ENCODE results near the gene SMYD3. TPM values are rescaled to one million over a fixed set of nuclear protein-coding genes. Genes with fewer than 3 reads are reported as not detected.

SMYD3 gene
- total and polyA plus RNA-seq, 2 of the 4 experiments (the other 2 are of a cell fraction) = 26.5 to 37.6 TPM

DNA sequence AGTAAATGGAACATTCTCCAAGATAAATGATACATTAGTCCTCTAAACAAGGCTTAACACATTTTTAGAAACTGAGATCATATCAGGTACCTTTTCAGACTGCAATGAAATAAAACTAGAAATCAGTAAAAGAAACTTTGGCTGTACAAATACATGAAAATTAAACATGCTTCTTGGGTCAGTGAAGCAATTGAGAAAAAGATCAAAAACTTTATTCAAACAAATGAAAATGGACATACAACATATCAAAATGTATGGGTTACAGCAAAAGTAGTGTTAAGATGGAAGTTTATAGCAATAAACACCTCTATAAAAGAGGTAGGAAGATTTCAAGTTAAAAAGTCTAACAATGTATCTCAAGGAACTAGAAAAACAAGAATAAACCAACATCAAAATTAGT, 598.5 kb downstream of the SMYD3 start:
- in situ Hi-C loops (cut with MboI; ENCODE audit: low sequenced_read_pairs) (no loop called here), intact Hi-C loops (cut with micrococcal nuclease) (no loop called here), dilution Hi-C loops (cut with HindIII; ENCODE audit: low sequenced_read_pairs, unreplicated experiment) (no loop called here)
- Histone ChIP-seq H3K9ac (ENCODE audit: low read depth, low read length) (no peak overlapping the region), H3K4me3 (ENCODE audit: insufficient read depth, low read depth, low read length) (no peak overlapping the region), H2AK5ac (ENCODE audit: low read depth, low read length) (no peak overlapping the region), H2AFZ (replicated peaks; ENCODE audit: low read length, poor library complexity) (no peak overlapping the region), H3K27me3 (ENCODE audit: control insufficient read depth, insufficient read depth, low read length) (no peaks in the 10 kb centered on the region), H3K23ac (ENCODE audit: low read depth, low read length) (no peak overlapping the region), H4K5ac (ENCODE audit: low read depth, low read length) (no peak overlapping the region), H3K4me2 (ENCODE audit: low read depth, low read length) (no peak overlapping the region), H3K79me1 (ENCODE audit: low read depth in 1 of 2, low read length in 2 of 2) (peaks cover 0 to 2% of the 10 kb centered on the region in 2 experiments; a peak in 1 of 4 replicates), H3K9me1 (ENCODE audit: insufficient read depth, low read length) (no peaks in the 10 kb centered on the region), H3K36me3 (ENCODE audit: control insufficient read depth, insufficient read depth, low read length) (no peaks in the 10 kb centered on the region), H4K91ac (ENCODE audit: insufficient read depth, low read depth, low read length) (no peak overlapping the region), H3K14ac (replicated peaks; ENCODE audit: low read depth, low read length) (no peak overlapping the region), H2BK15ac (ENCODE audit: low read depth, low read length) (no peak overlapping the region), H3K9me3 (ENCODE audit: control insufficient read depth, insufficient read depth, low read length) (no peaks in the 10 kb centered on the region), H3K18ac (ENCODE audit: low read depth, low read length) (no peak overlapping the region), H4K20me1 (ENCODE audit: insufficient read depth, low read length) (no peaks in the 10 kb centered on the region), H2AK9ac (replicated peaks; ENCODE audit: low read depth, low read length, poor library complexity) (no peak overlapping the region), H2BK5ac (ENCODE audit: low read depth, low read length, poor library complexity, severe bottlenecking) (no peak overlapping the region), H4K8ac (ENCODE audit: low read depth in 2 of 2, low read length in 2 of 2) (no peak overlapping the region), H3K56ac (ENCODE audit: extremely low read depth, insufficient read depth, low read length) (no peak overlapping the region), H2BK120ac (ENCODE audit: low read depth, low read length) (no peak overlapping the region), H3K4me1 (ENCODE audit: control insufficient read depth, insufficient read depth, low read length) (no peaks in the 10 kb centered on the region), H3K27ac (ENCODE audit: insufficient read depth, low read length) (no peak overlapping the region), H3K4ac (ENCODE audit: low read depth, low read length) (no peak overlapping the region), H2BK20ac (ENCODE audit: low read depth, low read length) (no peak overlapping the region)
- no peak for ATAC-seq (ENCODE audit: low read depth)
- TF ChIP-seq, protein P1, sequence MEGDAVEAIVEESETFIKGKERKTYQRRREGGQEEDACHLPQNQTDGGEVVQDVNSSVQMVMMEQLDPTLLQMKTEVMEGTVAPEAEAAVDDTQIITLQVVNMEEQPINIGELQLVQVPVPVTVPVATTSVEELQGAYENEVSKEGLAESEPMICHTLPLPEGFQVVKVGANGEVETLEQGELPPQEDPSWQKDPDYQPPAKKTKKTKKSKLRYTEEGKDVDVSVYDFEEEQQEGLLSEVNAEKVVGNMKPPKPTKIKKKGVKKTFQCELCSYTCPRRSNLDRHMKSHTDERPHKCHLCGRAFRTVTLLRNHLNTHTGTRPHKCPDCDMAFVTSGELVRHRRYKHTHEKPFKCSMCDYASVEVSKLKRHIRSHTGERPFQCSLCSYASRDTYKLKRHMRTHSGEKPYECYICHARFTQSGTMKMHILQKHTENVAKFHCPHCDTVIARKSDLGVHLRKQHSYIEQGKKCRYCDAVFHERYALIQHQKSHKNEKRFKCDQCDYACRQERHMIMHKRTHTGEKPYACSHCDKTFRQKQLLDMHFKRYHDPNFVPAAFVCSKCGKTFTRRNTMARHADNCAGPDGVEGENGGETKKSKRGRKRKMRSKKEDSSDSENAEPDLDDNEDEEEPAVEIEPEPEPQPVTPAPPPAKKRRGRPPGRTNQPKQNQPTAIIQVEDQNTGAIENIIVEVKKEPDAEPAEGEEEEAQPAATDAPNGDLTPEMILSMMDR (conservative IDR thresholded peaks at IDR 0.05; ENCODE audit: low read depth, low read length) = no peak
- TF ChIP-seq USF2 (IDR thresholded peaks at IDR 0.05; ENCODE audit: low read depth, low read length) = no peak
- TF ChIP-seq MAZ (IDR thresholded peaks at IDR 0.05; ENCODE audit: borderline replicate concordance, low read depth, low read length) = no peak
- no peak for TF ChIP-seq FOS (IDR thresholded peaks at IDR 0.05; ENCODE audit: low read depth, low read length)
- no peak for TF ChIP-seq RCOR1 (IDR thresholded peaks at IDR 0.05; ENCODE audit: insufficient replicate concordance, low read length)
- TF ChIP-seq RFX5 (IDR thresholded peaks at IDR 0.05; ENCODE audit: low read depth, low read length) = no peak
- TF ChIP-seq ELK1 (IDR thresholded peaks at IDR 0.05; ENCODE audit: borderline replicate concordance, low read depth, low read length) = no peak
- TF ChIP-seq SMC3 (IDR thresholded peaks at IDR 0.05; ENCODE audit: low read depth, low read length) = no peak
- no peak for TF ChIP-seq POLR2A (IDR thresholded peaks at IDR 0.05; ENCODE audit: low read depth, low read length)
- TF ChIP-seq MXI1 (IDR thresholded peaks at IDR 0.05; ENCODE audit: borderline replicate concordance, low read depth, low read length) = no peak
- TF ChIP-seq NFE2L2 (IDR thresholded peaks at IDR 0.05; ENCODE audit: low read depth, low read length) = no peak
- TF ChIP-seq MAFK (IDR thresholded peaks at IDR 0.05; ENCODE audit: low read depth, low read length) = no peak
- no peak for TF ChIP-seq RAD21 (IDR thresholded peaks at IDR 0.05; ENCODE audit: low read length)
- no peak for TF ChIP-seq CHD1 (IDR thresholded peaks at IDR 0.05; ENCODE audit: low read depth, low read length)
- CTCF ChIA-PET = no interaction called here
- no TSS peak for BruUV-seq (replicated peaks)
- POLR2A ChIA-PET (ENCODE audit: unreplicated experiment) = no interaction called here
- DNase-seq = no peak
